Erythroblast (primary cell): ENCODE results near the gene UBXN6.

Experiments
- GATA1 ChIP-seq: IDR thresholded peaks from 2 replicates; pipeline ENCODE4 v1.6.1; 2011; ENCODE audit warnings: low read depth, mild to moderate bottlenecking, control low read depth, low read length, moderate library complexity
- POLR2A ChIP-seq: IDR thresholded peaks from 2 replicates; pipeline ENCODE4 v1.6.1; 2011; ENCODE audit warnings: mild to moderate bottlenecking, low read length

DNA sequence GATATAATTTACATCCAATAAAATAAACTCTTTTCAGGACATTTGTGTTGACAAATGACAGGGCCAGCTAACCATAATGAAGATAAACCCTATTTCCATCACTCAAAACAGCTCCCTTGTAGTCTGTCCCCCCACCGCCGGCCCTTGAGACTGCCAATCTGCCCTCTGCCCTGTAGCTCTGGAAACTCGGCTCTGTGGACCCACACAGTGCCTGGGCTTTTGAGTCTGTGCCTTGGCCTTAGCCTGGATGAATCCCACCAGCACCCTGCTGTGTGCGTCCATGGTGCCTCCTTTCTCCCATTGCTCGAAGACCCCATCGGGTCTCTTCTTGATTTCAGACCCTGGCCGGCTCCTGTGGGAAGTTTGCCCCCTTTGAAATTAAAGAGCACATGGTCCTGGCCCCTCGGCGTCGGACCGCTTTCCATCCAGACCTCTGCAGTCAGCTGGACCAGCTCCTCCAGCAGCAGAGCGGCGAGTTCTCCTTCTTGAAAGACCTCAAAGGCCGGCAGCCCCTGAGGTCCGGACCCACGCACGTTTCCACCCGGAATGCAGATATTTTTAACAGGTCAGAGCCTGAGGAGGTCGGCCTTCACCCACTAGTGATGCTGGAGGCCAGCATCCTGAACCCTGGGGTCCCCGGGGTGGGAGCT lies 29.1 kb downstream of the UBXN6 start:
- TF ChIP-seq POLR2A (no peak), GATA1 (no peak)
